Upper lobe of left lung (tissue), 4 donors: ENCODE results near the gene GUCY2C.

Source experiments
- CTCF ChIP-seq, 6 experiments: fragments of 450-650 bp in 4 of 6; fragments of 200-600 bp in 2 of 6; sonication (generic) in 2 of 6; IDR thresholded peaks; one replicate each; pipeline ENCODE4 v1.5.1; 2016 to 2019; ENCODE audit warnings: antibody characterized with exemption in 6 of 6
- EP300 ChIP-seq, 4 donors: sonication (generic); formaldehyde crosslinking; IDR thresholded peaks; one replicate each; pipeline ENCODE4 v1.5.1; 2017; ENCODE audit warnings: antibody characterized with exemption in 4 of 4, control low read depth in 2 of 4
- POLR2A ChIP-seq, 4 donors: fragments of 450-650 bp; IDR thresholded peaks; one replicate each; pipeline ENCODE4 v1.5.1; 2016 to 2017; ENCODE audit warnings: antibody characterized with exemption in 4 of 4, mild to moderate bottlenecking in 2 of 4
- POLR2AphosphoS5 ChIP-seq, 2 donors: sonication (generic); formaldehyde crosslinking; IDR thresholded peaks; one replicate each; pipeline ENCODE4 v1.5.1; 2017; ENCODE audit warnings: antibody characterized with exemption in 2 of 2

GRCh38 chr12:14635776-14636175 lies 60.6 kb downstream of the GUCY2C start:
- no peak for TF ChIP-seq CTCF (IDR thresholded peaks at IDR 0.05)
- no peak for TF ChIP-seq POLR2A (IDR thresholded peaks at IDR 0.05)
- no peak for TF ChIP-seq EP300 (IDR thresholded peaks at IDR 0.05)
- no peak for TF ChIP-seq POLR2AphosphoS5 (IDR thresholded peaks at IDR 0.05)
